HG03558 (cell line): ENCODE measurements around the gene DMD.
"Not testable (repeated sequence)": the region's sequence is repeated elsewhere in the genome, so short reads cannot be mapped to it uniquely, and the experiment has no call there.

Experiments
- ATAC-seq: cut with Tn5 transposase; IDR thresholded peaks from one replicate; pipeline ENCODE4 v1.9.1; 2021; ENCODE audit warnings: moderate number of reproducible peaks; ENCODE audit not compliant: unreplicated experiment; ENCODE audit errors: extremely low read depth

Gene DMD

DNA sequence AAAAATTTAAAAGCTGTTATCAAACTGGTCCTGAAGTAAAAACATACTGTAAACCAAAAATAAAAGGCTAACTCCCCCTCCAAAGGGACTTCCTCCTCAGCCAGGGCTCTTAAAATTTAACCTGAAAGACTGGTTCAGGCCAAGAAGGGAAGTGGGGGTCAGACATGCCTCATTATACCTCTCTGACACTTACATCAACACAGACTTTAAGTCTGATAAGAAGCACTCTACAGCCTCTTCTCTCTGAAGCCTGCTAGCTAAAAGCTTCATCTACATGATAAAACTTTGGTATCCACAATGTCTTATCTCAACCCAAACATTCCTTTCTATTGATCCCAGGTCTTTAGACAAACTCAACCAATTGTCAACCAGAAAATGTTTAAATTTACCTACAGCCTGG is 682.9 kb downstream of the DMD start:
- ATAC-seq, result not testable (repeated sequence)

DNA sequence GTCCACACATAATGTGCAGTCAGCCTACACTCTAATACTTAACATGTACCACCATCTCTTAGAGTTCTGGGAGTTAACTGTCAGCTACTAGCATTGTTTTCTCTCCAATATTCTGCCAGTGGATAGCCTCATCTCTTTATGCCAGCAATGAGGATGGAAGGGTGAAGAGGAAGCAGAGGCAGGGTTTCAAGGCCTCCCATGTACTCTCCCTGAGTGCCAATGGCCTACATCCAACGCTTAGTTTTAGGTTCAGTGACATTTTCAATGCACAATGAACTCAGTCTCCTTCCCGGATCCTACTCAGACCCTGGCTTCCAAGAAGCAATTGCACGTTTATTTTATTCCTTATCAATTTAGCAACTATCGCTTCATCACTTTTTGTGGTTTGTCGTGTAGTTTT is 686.1 kb downstream of the DMD start:
- no peak for ATAC-seq

DNA sequence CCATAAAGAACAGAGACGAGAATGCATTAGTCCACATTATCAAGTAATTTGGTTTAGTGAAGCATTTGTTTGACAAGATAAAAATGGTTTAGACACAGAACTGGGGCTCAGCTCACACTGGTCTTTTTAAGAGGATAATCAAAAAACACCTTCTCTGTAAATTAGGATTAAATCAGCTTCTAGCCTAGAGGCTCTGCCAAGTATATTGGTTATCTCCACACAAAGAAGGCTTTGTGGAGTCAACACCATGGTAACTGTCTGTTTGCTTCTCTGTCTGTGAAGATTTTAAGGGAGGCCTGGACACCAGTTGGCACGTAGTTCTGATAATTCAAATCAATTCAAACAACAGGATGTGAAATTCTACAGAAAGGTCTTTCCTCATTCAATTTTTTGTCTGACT is 687.0 kb downstream of the DMD start:
- no peak for ATAC-seq

DNA sequence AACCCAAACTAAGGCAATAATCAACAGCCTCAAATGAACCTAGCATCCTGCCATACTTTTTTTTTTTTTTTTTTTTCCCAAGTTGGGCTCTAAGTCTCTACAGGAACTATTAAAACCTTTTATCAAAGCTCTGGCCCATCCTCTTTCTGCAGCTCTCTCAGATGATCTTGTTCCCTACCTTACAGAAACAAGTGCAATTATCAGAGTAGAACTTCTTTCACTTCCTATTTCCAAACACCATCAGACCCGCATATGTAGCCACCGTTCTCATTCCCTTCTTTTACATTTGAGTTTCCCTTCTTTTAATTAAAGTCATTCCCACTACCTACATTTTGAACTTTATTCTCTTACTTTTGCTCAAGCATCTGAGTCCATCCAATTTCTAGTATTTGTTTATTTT is 690.6 kb downstream of the DMD start:
- no peak for ATAC-seq

DNA sequence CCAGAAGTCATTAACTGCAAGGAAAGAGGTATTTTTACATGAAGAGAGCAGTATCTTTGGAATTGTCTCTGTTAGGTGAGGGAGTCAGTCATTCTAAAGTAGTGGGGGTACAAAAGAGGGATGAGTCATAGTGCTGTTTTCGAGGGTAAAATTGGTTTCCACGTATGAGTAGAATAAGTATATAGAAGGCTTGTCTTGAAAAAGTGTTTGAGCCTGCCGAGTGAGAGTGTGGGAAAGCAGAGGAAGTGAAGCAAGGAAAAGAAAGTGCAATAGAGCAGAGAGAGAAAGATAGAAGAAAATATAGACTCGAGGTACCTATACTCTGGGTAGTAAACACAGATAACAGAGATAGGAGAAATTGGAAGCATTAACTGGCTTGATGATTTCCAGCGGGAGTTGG is 696.4 kb downstream of the DMD start:
- ATAC-seq, result peak; percentile 94

DNA sequence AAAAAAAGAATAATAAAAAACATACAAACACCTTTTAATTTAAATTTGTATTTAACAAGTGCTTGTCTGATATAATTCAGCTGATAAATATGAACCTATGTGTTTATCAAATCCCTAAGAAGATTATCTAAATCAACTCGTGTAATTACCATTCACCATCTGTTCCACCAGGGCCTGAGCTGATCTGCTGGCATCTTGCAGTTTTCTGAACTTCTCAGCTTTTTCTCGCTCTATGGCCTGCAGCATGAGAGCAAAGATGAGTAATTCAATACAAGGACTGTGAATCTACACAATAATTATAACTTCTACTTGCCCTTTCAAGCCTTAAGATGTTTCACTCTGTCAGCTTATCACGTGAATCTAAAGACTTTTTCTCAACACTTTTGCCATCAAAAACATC is 709.7 kb downstream of the DMD start:
- ATAC-seq, result no peak

DNA sequence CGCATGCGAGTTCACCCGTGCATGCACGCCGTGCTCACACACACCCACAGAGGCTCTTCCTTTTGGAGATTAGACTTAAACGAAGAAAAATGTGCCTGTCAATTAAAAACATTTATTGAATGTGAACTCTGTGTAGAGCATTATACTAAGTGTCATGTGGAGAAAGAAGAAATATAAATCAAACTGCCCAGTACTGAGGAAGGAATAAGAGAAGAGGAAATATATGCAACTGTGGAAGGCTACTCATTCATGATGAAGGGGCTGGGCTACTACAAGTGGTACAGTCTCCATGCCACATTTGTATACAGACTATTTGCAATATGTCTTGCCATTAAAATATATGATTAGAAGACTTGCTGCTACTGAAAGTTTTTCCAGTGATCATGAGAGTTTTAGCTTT is 714.7 kb downstream of the DMD start:
- ATAC-seq, result no peak

DNA sequence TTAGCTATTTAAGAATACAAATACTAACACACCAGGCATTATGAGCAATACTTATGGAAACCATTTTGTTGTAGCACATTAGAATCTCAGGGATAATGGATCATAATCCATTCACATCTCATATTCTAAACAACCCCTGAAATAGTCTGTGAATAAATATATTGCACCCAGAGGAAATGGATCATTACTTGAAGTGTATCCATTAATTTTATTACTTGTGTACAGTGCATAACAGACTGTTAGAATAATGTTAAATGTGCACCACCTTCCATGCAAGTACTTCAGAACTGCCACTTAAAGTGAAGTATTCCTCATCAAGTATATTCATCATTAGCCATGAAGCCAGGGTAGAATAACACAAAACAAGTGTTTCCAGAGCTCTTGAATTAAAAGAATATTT is 715.5 kb downstream of the DMD start:
- no peak for ATAC-seq

DNA sequence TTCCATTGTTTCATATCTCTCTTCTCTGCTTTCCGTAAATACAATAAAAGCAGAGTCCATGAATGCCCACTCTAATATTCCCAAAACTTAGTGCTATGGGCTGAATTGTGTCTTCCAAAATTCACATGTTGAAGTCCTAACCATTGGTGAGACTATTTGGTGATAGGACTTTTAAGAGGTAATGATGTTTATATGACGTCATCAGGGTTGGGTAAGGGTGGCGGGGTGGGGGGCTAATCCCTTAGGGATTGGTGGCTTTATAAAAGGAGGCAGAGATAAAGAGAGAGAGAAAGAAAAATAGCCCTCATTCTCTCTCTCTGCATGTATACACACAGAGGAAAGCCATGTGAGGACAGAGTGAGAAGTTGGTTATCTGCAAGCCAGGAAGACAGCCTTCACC is 722.2 kb downstream of the DMD start:
- no peak for ATAC-seq

DNA sequence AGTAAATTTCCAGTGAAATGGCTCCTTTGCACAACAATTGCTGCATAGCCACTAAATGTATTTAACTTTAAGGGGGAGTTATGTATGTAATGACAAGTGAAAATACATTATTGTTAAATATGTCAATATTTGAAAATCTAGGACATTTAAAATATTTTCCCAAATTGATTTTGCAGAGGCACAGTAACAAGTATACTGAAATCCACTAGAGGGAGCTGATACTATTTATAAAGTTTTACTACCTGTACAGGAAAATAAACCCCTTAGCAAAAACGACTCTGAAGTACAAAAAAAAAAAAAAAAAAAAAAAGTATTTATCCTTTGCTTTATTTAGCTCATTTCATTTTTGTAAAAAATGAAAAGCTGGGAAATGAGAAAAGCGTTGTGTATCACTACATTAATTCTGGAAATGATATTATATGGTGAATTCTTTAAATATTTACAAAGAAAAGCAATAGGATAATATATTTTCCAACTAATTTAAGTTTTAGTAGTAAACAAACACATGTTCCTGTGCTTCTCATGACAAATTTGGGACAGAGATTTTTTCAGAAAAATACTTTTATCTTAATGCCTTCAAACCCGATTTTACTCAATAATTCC is 727.7 kb downstream of the DMD start:
- no peak for ATAC-seq

DNA sequence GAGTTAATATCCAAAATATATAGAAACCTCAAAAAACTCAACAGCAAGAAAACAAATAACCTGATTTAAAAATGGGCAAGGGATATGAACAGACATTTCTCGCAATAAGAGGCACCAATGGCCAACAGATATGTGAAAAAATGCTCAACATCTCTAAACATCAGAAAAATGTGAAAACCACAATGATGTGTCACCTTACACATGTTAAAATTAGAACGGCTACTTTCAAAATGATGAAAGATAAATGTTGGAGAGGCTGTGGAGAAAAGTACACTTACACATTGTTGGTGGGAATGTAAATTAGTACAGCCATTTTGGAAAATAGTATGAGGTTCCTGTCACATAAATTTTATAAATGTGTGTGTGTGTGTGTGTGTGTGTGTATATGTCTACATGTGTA is 731.3 kb downstream of the DMD start:
- ATAC-seq, result no peak

DNA sequence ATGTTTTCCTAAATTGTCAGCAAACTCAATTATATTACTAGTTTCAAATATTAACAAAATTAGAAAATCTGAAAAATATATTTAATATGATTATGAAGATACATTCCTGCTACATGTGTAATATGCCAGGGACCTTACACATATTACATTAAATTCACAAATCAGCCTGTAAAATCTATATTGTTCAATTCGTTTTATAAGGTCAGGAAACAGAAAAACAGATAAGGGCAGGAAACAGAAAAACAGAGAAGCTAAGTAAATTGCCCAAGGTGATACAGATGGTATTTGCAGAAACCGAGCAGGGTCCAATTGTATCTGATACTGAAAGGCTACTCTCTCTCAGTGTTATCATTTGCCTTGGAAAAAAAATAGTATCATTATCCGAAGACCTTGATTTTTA is 739.0 kb downstream of the DMD start:
- ATAC-seq, result no peak

DNA sequence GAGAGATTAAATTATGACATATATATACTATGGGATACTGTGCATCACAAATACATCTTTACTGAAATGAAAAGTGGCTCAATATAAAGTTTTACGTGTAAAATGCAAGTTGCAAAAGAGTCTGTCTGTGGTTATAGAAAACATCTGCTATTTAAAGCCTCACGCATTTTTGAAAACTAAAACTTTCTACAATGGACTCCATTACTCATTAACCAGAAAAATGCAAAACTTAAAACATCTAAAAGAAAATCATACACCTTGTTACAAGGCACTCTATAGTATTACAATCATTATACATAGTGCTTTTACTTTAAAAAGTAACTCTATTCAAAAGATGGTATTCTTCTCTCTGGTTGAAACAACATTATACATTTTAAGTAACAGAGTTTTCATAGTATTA is 755.6 kb downstream of the DMD start:
- ATAC-seq, result no peak

DNA sequence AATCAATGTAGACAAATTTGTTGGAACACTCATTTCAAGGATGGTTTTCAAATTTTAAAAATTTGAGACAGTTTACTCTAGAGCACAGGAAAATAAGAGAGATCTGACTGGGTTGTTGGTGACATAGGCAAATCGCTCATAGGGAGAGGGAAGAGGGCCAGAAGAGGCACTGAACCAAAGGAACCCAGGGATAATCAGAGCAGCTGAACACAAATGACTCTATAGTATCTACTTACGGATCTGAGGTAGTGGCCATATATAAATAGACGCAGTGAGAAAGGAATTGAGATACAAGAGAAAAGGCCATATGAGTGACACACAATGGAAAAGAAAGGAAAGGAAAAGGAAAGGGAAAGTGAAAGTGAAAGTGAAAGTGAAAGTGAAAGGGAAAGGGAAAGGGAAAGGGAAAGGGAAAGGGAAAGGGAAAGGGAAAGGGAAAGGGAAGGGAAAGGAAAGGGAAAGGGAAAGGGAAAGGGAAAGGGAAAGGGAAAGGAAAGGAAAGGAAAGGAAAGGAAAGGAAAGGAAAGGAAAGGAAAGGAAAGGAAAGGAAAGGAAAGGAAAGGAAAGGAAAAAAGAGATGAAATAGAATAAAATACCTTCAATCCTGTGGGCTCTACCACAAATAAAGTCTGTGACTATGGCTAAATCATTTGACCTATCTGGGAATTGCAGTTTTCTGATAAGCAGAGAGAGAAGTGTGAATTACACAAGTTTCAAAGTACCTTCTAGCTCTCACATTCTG is 759.2 kb downstream of the DMD start:
- no peak for ATAC-seq

DNA sequence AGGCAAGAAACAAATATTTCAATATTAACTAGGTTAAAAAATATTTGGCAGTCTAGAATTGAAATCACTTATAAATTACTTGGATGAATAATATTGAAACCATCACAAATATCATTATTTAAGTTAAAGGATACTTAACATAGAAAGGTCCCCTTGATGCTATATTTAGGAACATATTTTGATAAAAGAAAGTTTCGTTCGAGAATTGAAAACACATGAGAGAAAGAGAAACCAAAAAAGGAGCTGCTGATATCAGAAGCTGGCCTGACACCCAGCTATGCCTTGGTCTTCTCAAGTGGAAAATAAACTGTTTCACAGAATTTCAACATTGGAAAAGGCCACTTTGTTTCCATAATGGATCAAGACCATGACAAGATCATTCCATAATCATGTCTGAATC is 762.4 kb downstream of the DMD start:
- ATAC-seq, result peak; percentile 54

DNA sequence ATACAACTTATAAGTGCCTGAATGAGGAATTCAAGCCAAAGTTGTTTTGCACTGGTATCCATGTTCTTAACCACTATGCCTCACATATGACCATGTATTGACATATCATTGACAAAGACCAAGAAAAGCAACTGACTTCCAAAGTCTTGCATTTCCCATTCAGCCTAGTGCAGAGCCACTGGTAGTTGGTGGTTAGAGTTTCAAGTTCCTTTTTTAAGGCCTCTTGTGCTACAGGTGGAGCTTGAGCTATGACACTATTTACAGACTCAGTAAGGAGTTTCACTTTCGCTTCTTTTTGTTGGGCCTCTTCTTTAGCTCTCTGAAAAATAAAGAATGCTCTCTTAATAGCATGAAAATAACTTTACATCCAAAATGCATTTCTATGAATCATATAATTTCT is 763.0 kb downstream of the DMD start:
- peak; percentile 98 for ATAC-seq

DNA sequence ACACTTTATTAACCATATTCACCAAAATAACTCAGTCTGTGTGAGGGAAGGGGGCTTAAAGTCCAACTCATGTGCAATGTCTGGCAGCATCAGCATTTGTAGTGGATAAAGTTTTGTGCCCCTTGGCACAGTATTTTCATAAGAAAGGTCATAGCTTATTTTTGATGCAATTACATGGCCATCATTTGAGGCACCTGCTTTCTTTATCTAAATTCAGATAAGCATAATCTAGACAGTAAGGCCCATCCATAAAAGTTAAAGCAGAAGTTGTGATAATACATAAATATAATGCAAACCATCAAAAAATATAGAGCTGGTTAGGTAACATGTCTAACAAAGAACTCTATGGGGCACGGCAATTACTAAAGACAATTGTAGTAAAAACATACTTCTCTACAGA is 763.7 kb downstream of the DMD start:
- no peak for ATAC-seq

DNA sequence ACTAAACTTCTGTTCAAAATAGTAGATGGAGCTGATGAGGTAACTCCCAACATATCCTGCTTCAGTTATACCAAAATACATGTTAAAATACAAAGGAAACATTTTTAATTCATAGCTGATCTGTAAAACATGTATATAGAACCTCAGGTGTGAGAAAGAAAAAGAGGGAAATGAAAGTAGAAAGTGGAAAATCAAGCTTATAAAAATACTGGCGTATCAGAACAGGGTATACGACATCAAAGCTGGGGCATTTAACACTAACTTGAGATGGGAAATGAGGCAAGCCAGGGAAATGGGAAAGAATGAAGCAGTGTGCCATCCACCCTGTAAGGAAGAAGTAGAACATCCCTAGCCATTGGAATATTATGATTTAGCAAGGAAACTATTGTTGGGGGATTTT is 767.5 kb downstream of the DMD start:
- ATAC-seq, result no peak

DNA sequence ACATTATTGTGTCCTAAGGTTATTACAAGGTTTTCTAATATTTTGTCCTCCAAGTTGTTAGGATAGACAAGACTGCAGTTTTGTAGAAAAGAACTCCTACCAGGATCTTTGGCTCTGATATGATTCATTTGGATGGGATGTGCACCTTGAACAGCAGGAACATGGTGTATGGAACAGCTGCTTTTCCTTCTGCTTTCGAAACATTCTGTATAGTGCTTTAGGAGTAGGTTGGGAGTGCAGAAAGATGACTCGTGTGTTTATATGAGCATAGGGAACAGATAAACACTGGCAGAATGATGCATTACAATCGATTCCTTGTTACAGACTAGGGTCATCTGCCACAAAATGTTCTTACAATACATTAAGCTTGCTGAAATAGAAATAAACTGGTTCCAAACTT is 790.1 kb downstream of the DMD start:
- no peak for ATAC-seq

DNA sequence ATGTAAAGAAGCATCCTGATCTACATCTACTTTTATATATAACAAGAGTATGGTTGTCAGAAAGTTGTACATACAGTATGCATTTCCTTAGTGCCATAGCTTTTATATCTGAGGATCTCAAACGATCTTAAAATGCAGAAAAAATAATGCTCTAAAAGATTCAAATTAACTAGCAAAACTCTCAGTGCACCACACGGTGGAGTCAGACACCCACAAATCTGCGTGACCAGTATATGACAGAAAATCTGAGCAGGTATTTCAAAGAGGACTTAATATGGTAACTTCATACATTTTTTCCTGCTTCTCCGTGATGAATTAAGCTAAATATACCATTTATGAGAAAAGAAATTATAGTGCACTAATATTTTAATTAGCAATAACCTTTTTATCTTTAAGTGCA is 803.0 kb downstream of the DMD start:
- ATAC-seq, result peak; percentile 52

DNA sequence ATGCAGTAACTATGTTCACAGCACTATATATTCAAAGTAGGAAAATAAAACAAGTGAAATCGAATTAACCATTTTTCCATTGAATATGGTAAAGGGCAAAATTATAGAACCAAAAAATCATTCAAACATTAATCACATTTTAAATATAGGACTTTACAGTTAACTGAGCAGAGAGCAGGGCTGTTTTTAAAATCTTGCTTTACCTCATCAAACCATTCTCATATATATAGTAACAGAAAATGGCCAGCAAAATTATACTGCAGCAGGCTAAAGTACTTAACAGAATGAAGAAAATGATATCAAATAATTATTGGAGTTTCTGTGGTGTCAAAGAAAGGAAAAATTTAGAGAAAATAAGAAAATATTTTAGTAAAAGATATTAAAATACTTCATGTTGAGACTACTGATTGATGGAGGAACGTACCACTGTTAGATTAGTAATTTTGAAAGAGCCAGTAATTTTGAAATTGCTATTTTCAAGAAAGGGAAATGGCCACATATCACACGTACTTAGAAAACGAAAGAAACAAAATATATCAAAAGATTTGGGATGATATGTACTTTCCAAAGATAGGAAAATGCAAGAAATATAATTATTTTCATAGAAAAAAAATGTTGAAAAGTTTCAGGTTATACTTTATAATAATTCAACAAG is 813.7 kb downstream of the DMD start:
- ATAC-seq, result peak; percentile 61

DNA sequence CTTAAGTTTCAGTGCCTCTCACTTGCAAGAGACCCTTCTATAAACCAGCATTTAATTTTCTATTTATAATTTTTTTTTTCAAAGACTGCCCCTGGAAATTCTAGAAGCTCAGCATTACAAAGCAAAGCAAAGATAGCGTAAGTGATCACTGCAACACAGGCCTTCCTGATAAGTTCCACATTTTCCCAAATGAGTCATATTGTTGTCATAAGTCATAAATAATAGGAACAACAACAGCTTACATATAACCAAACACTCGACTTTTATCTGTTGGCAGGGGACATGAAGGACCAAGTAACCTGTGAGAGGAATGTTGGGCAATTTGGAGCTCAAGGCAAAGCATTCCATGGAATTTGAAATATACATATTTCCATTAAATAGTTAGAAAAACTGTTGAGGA is 815.5 kb downstream of the DMD start:
- ATAC-seq, result no peak
